ENCODE data around the gene L3MBTL2.

Gene L3MBTL2

DNA sequence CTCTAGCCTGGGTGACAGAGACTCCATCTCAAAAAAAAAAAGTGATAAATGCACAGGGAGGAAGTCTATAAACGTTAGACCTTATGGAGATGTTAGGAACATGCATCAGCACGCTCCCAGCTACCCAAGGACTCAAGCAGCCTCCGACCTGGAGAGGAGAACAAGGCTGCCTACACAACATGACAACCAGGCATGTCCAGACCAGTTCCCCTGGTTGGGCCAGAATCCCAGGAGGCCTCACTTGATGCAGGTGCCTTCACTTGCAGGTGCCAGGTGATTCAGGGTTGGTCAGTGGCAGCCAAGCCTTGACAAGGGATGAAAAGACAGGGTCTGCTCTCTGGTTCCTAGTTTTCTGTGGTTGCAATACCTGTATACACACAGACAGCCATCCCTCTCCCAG, 75.0 kb downstream of the L3MBTL2 start:
- DNase-seq, result no peak

- DNase-seq, result no peak
These were observed 75.7 kb downstream of the L3MBTL2 start for GRCh38 chr22:41280854-41281253.

Measured in hippocampal formation (tissue), 2 donors.